ENCODE data around the gene CDKL4.
A peak's percentile ranks its signal among the peaks of the same experiment; 100 is the strongest.

The CDKL4 gene

GRCh38 chr2:39266916-39267434, 23.2 kb upstream of the CDKL4 start:
- ChIA-PET CTCF (interaction anchor here (1.5 kb wide), 1 partner anchor 38 kb away, joined by 5 read pairs; no protein-coding TSS in a partner anchor), POLR2A (no interaction called here)
- Histone ChIP-seq H3K36me3 (ENCODE audit: control insufficient read depth in 4 of 4, insufficient read depth in 4 of 4, low read length in 3 of 4) (peaks cover 3 to 8% (median 7%) of the 10 kb centered on the region in 4 experiments), H3K27me3 (replicated peaks in 2 of 5; ENCODE audit: control insufficient read depth in 4 of 5, insufficient read depth in 5 of 5, low read length in 4 of 5) (no peaks in the 10 kb centered on the region), H3K27ac (ENCODE audit: insufficient read depth in 1 of 2, low read depth in 1 of 2, low read length in 2 of 2, poor library complexity in 1 of 2, severe bottlenecking in 2 of 2) (no peak overlapping the region), H3K9me3 (ENCODE audit: control extremely low read depth in 1 of 5, control insufficient read depth in 4 of 5, insufficient read depth in 2 of 5, low read depth in 1 of 5, low read length in 4 of 5) (no peaks in the 10 kb centered on the region), H3K4me3 (ENCODE audit: control insufficient read depth in 1 of 7, extremely low read depth in 1 of 7, insufficient read depth in 4 of 7, low read depth in 2 of 7, low read length in 6 of 7) (no peak overlapping the region), H3K4me1 (ENCODE audit: control extremely low read depth in 1 of 4, control insufficient read depth in 4 of 4, insufficient read depth in 4 of 4, low read length in 3 of 4) (peaks cover 0 to 16% (median 2%) of the 10 kb centered on the region in 4 experiments)
- DNase-seq: no peak
- WGBS (ENCODE audit: insufficient coverage): 100% methylated on average over 1 of the region's 3 CpGs

- Histone ChIP-seq H3K4me1 (ENCODE audit: control extremely low read depth in 1 of 4, control insufficient read depth in 4 of 4, insufficient read depth in 4 of 4, low read length in 3 of 4) (peaks cover 0 to 16% (median 2%) of the 10 kb centered on the region in 4 experiments), H3K27me3 (replicated peaks in 2 of 5; ENCODE audit: control insufficient read depth in 4 of 5, insufficient read depth in 5 of 5, low read length in 4 of 5) (no peaks in the 10 kb centered on the region), H3K27ac (ENCODE audit: insufficient read depth in 1 of 2, low read depth in 1 of 2, low read length in 2 of 2, poor library complexity in 1 of 2, severe bottlenecking in 2 of 2) (no peak overlapping the region), H3K9me3 (ENCODE audit: control extremely low read depth in 1 of 5, control insufficient read depth in 4 of 5, insufficient read depth in 2 of 5, low read depth in 1 of 5, low read length in 4 of 5) (no peaks in the 10 kb centered on the region), H3K4me3 (ENCODE audit: control insufficient read depth in 1 of 7, extremely low read depth in 1 of 7, insufficient read depth in 4 of 7, low read depth in 2 of 7, low read length in 6 of 7) (no peak overlapping the region), H3K36me3 (ENCODE audit: control insufficient read depth in 4 of 4, insufficient read depth in 4 of 4, low read length in 3 of 4) (peaks cover 3 to 8% (median 5%) of the 10 kb centered on the region in 4 experiments)
- CTCF ChIA-PET: no interaction called here
- peak in 2 of 3 donors; percentile 29 to 34 for DNase-seq
- POLR2A ChIA-PET: no interaction called here
- whole genome bisulfite sequencing (ENCODE audit: insufficient coverage): 100% methylated on average over 1 of the region's 3 CpGs
Measured at GRCh38 chr2:39266139-39266805, 22.5 kb upstream of the CDKL4 start.

- no peak overlapping the region for H3K4me3 ChIP-seq (ENCODE audit: control insufficient read depth in 1 of 7, extremely low read depth in 1 of 7, insufficient read depth in 4 of 7, low read depth in 2 of 7, low read length in 6 of 7)
- ChIA-PET CTCF (interaction anchor here (0.9 kb wide), 1 partner anchor 18 kb away, joined by 3 read pairs; no protein-coding TSS in a partner anchor), POLR2A (no interaction called here)
- no peaks in the 10 kb centered on the region for H3K9me3 ChIP-seq (ENCODE audit: control extremely low read depth in 1 of 5, control insufficient read depth in 4 of 5, insufficient read depth in 2 of 5, low read depth in 1 of 5, low read length in 4 of 5)
- no peak overlapping the region for H3K27ac ChIP-seq (ENCODE audit: insufficient read depth in 1 of 2, low read depth in 1 of 2, low read length in 2 of 2, poor library complexity in 1 of 2, severe bottlenecking in 2 of 2)
- WGBS (ENCODE audit: insufficient coverage): 89% methylated on average over 1 of the region's 2 CpGs
- peaks cover 4 to 12% (median 8%) of the 10 kb centered on the region in 4 experiments for H3K36me3 ChIP-seq (ENCODE audit: control insufficient read depth in 4 of 4, insufficient read depth in 4 of 4, low read length in 3 of 4)
- peaks cover 0 to 16% (median 2%) of the 10 kb centered on the region in 4 experiments for H3K4me1 ChIP-seq (ENCODE audit: control extremely low read depth in 1 of 4, control insufficient read depth in 4 of 4, insufficient read depth in 4 of 4, low read length in 3 of 4)
- H3K27me3 ChIP-seq (replicated peaks in 2 of 5; ENCODE audit: control insufficient read depth in 4 of 5, insufficient read depth in 5 of 5, low read length in 4 of 5): no peaks in the 10 kb centered on the region
- DNase-seq: no peak
Measured at GRCh38 chr2:39265315-39265714, 21.5 kb upstream of the CDKL4 start.

- ChIA-PET POLR2A (no interaction called here), CTCF (interaction anchor here (0.8 to 0.9 kb wide), 2 partner anchors 17 to 19 kb away, joined by 3 read pairs; no protein-coding TSS in a partner anchor)
- 100% methylated on average over 1 of the region's 1 CpG for WGBS (ENCODE audit: insufficient coverage)
- no peak overlapping the region for H3K4me3 ChIP-seq (ENCODE audit: control insufficient read depth in 1 of 7, extremely low read depth in 1 of 7, insufficient read depth in 4 of 7, low read depth in 2 of 7, low read length in 6 of 7)
- peak in 2 of 3 donors; percentile 10 to 16 for DNase-seq
- no peaks in the 10 kb centered on the region for H3K9me3 ChIP-seq (ENCODE audit: control extremely low read depth in 1 of 5, control insufficient read depth in 4 of 5, insufficient read depth in 2 of 5, low read depth in 1 of 5, low read length in 4 of 5)
- H3K36me3 ChIP-seq (ENCODE audit: control insufficient read depth in 4 of 4, insufficient read depth in 4 of 4, low read length in 3 of 4): peaks cover 6 to 18% (median 12%) of the 10 kb centered on the region in 4 experiments
- H3K27ac ChIP-seq (ENCODE audit: insufficient read depth in 1 of 2, low read depth in 1 of 2, low read length in 2 of 2, poor library complexity in 1 of 2, severe bottlenecking in 2 of 2): no peak overlapping the region
- peaks cover 0 to 16% (median 2%) of the 10 kb centered on the region in 4 experiments for H3K4me1 ChIP-seq (ENCODE audit: control extremely low read depth in 1 of 4, control insufficient read depth in 4 of 4, insufficient read depth in 4 of 4, low read length in 3 of 4)
- no peaks in the 10 kb centered on the region for H3K27me3 ChIP-seq (replicated peaks in 2 of 5; ENCODE audit: control insufficient read depth in 4 of 5, insufficient read depth in 5 of 5, low read length in 4 of 5)
Measured at GRCh38 chr2:39264733-39265132, 21.0 kb upstream of the CDKL4 start.

- ChIA-PET POLR2A (no interaction called here), CTCF (no interaction called here)
- no peak for DNase-seq
- H3K4me1 ChIP-seq (ENCODE audit: control extremely low read depth in 1 of 4, control insufficient read depth in 4 of 4, insufficient read depth in 4 of 4, low read length in 3 of 4): peaks cover 0 to under 1% (median 0%) of the 10 kb centered on the region in 4 experiments
- H3K27me3 ChIP-seq (replicated peaks in 2 of 5; ENCODE audit: control insufficient read depth in 4 of 5, insufficient read depth in 5 of 5, low read length in 4 of 5): no peaks in the 10 kb centered on the region
- WGBS (ENCODE audit: insufficient coverage): 100% methylated on average over 2 of the region's 4 CpGs
- H3K9me3 ChIP-seq (ENCODE audit: control extremely low read depth in 1 of 5, control insufficient read depth in 4 of 5, insufficient read depth in 2 of 5, low read depth in 1 of 5, low read length in 4 of 5): peaks cover 0 to 4% (median 0%) of the 10 kb centered on the region in 5 experiments
- H3K27ac ChIP-seq (ENCODE audit: insufficient read depth in 1 of 2, low read depth in 1 of 2, low read length in 2 of 2, poor library complexity in 1 of 2, severe bottlenecking in 2 of 2): no peak overlapping the region
- no peak overlapping the region for H3K4me3 ChIP-seq (ENCODE audit: control insufficient read depth in 1 of 7, extremely low read depth in 1 of 7, insufficient read depth in 4 of 7, low read depth in 2 of 7, low read length in 6 of 7)
- H3K36me3 ChIP-seq (ENCODE audit: control insufficient read depth in 4 of 4, insufficient read depth in 4 of 4, low read length in 3 of 4): peaks cover 13 to 44% (median 29%) of the 10 kb centered on the region in 4 experiments
Measured at GRCh38 chr2:39260087-39260486, 16.3 kb upstream of the CDKL4 start.

- DNase-seq: no peak
- peaks cover 0 to 8% (median 3%) of the 10 kb centered on the region in 5 experiments for H3K9me3 ChIP-seq (ENCODE audit: control extremely low read depth in 1 of 5, control insufficient read depth in 4 of 5, insufficient read depth in 2 of 5, low read depth in 1 of 5, low read length in 4 of 5)
Measured at GRCh38 chr2:39256040-39256439, 12.3 kb upstream of the CDKL4 start.

GRCh38 chr2:39252888-39253518, 9.2 kb upstream of the CDKL4 start:
- H3K27ac ChIP-seq (ENCODE audit: insufficient read depth in 1 of 2, low read depth in 1 of 2, low read length in 2 of 2, poor library complexity in 1 of 2, severe bottlenecking in 2 of 2): no peak overlapping the region
- POLR2A ChIA-PET: no interaction called here
- CTCF ChIA-PET: no interaction called here
- WGBS (ENCODE audit: insufficient coverage): 96% methylated on average over 15 of the region's 18 CpGs
- peaks cover 0 to 8% (median 4%) of the 10 kb centered on the region in 5 experiments for H3K9me3 ChIP-seq (ENCODE audit: control extremely low read depth in 1 of 5, control insufficient read depth in 4 of 5, insufficient read depth in 2 of 5, low read depth in 1 of 5, low read length in 4 of 5)
- no peaks in the 10 kb centered on the region for H3K27me3 ChIP-seq (replicated peaks in 2 of 5; ENCODE audit: control insufficient read depth in 4 of 5, insufficient read depth in 5 of 5, low read length in 4 of 5)
- no peak for DNase-seq
- no peaks in the 10 kb centered on the region for H3K4me1 ChIP-seq (ENCODE audit: control extremely low read depth in 1 of 4, control insufficient read depth in 4 of 4, insufficient read depth in 4 of 4, low read length in 3 of 4)
- H3K4me3 ChIP-seq (ENCODE audit: control insufficient read depth in 1 of 7, extremely low read depth in 1 of 7, insufficient read depth in 4 of 7, low read depth in 2 of 7, low read length in 6 of 7): no peak overlapping the region
- H3K36me3 ChIP-seq (ENCODE audit: control insufficient read depth in 4 of 4, insufficient read depth in 4 of 4, low read length in 3 of 4): peaks cover 19 to 59% (median 36%) of the 10 kb centered on the region in 4 experiments

More at GRCh38 chr2:39256040-39256439, 12.3 kb upstream of the CDKL4 start:
- H3K4me3 ChIP-seq (ENCODE audit: control insufficient read depth in 1 of 7, extremely low read depth in 1 of 7, insufficient read depth in 4 of 7, low read depth in 2 of 7, low read length in 6 of 7): no peak overlapping the region
- no peak overlapping the region for H3K27ac ChIP-seq (ENCODE audit: insufficient read depth in 1 of 2, low read depth in 1 of 2, low read length in 2 of 2, poor library complexity in 1 of 2, severe bottlenecking in 2 of 2)
- ChIA-PET CTCF (no interaction called here), POLR2A (no interaction called here)
- H3K36me3 ChIP-seq (ENCODE audit: control insufficient read depth in 4 of 4, insufficient read depth in 4 of 4, low read length in 3 of 4): peaks cover 25 to 72% (median 44%) of the 10 kb centered on the region in 4 experiments
- H3K4me1 ChIP-seq (ENCODE audit: control extremely low read depth in 1 of 4, control insufficient read depth in 4 of 4, insufficient read depth in 4 of 4, low read length in 3 of 4): no peaks in the 10 kb centered on the region
- no peaks in the 10 kb centered on the region for H3K27me3 ChIP-seq (replicated peaks in 2 of 5; ENCODE audit: control insufficient read depth in 4 of 5, insufficient read depth in 5 of 5, low read length in 4 of 5)
